Spleen (tissue), 11 donors: ENCODE data around the gene ZNF738. TPM values are rescaled to one million over a fixed set of nuclear protein-coding genes. Genes with fewer than 3 reads are reported as not detected.
A peak's percentile ranks its signal among the peaks of the same experiment; 100 is the strongest.

ENCODE experiments used
- DNase-seq: peaks from one replicate; pipeline ENCODE4 v3.0.0-alpha.2; 2020
- H3K27ac ChIP-seq, 8 donors: fragments of 200-600 bp; sonication (generic) in 7 of 8; 1 replicate in 4 of 8; 2 replicates in 4 of 8; pipeline versions ENCODE4 v1.5.0 to v1.8.0; 2016 to 2021; ENCODE audit warnings: inconsistent platforms in 4 of 8, mild to moderate bottlenecking in 4 of 8, moderate library complexity in 1 of 8
- H3K27me3 ChIP-seq, 7 donors: fragments of 200-600 bp; sonication (generic) in 6 of 7; replicated peaks in 1 of 7; 1 replicate in 4 of 7; 2 replicates in 3 of 7; pipeline versions ENCODE4 v1.5.0 to v1.8.0; 2016 to 2021; ENCODE audit warnings: inconsistent platforms in 3 of 7, mild to moderate bottlenecking in 1 of 7
- H3K36me3 ChIP-seq, 6 donors: fragments of 200-600 bp; sonication (generic) in 5 of 6; 1 replicate in 4 of 6; 2 replicates in 2 of 6; pipeline versions ENCODE4 v1.5.0 to v1.8.0; 2016 to 2021; ENCODE audit warnings: inconsistent platforms in 2 of 6
- H3K4me1 ChIP-seq, 6 donors: fragments of 200-600 bp; sonication (generic) in 5 of 6; 1 replicate in 3 of 6; 2 replicates in 3 of 6; pipeline versions ENCODE4 v1.5.0 to v1.8.0; 2016 to 2021; ENCODE audit warnings: inconsistent platforms in 3 of 6
- H3K4me3 ChIP-seq, 8 donors: fragments of 200-600 bp; sonication (generic) in 7 of 8; 1 replicate in 4 of 8; 2 replicates in 4 of 8; pipeline versions ENCODE4 v1.5.0 to v1.8.0; 2016 to 2021; ENCODE audit warnings: inconsistent platforms in 4 of 8, mild to moderate bottlenecking in 4 of 8, moderate library complexity in 2 of 8
- H3K9me3 ChIP-seq, 8 donors: fragments of 200-600 bp; sonication (generic) in 7 of 8; 1 replicate in 4 of 8; 2 replicates in 4 of 8; pipeline versions ENCODE4 v1.5.0 to v1.8.0; 2016 to 2021; ENCODE audit warnings: inconsistent platforms in 4 of 8
- CTCF ChIP-seq, 11 experiments: fragments of 200-600 bp in 7 of 11; fragments of 450-650 bp in 4 of 11; sonication (generic) in 4 of 11; IDR thresholded peaks in 8 of 11; conservative IDR thresholded peaks in 3 of 11; 1 replicate in 7 of 11; 2 replicates in 4 of 11; pipeline versions ENCODE4 v1.4.0 to v1.8.0; 2016 to 2021; ENCODE audit warnings: antibody characterized with exemption in 11 of 11, inconsistent platforms in 4 of 11, mild to moderate bottlenecking in 1 of 11
- POLR2A ChIP-seq, 3 donors: fragments of 450-650 bp; IDR thresholded peaks; one replicate each; pipeline ENCODE4 v1.5.1; 2017; ENCODE audit warnings: antibody characterized with exemption in 3 of 3, mild to moderate bottlenecking in 1 of 3
- POLR2AphosphoS5 ChIP-seq, 3 donors: sonication (generic); formaldehyde crosslinking; IDR thresholded peaks; one replicate each; pipeline ENCODE4 v1.5.1; 2017; ENCODE audit warnings: antibody characterized with exemption in 3 of 3
- WGBS, 5 donors: extraction: QIAGEN DNeasy Blood & Tissue Kit in 3 of 5; methylation state at CpG; one replicate each; pipeline versions ENCODE4 v1.1.5 to v1.1.7; 2013 to 2018; 5-methylcytosine and 5-hydroxymethylcytosine counted together
- intact Hi-C: fragments of 100-400 bp; cut with DNase I; formaldehyde crosslinking; loops from one replicate; pipeline ENCODE4 v1.15.0; 2023; ENCODE audit warnings: low total_unique reads
- polyA plus RNA-seq, 3 donors: library from polyadenylated mRNA; stranded (reverse); fragments of 200-250 nt; gene quantifications; one replicate each; pipeline ENCODE4 v1.2.1, GENCODE V29; 2013
- total RNA-seq, 7 donors: library from RNA; depleted of rRNA in 3 of 7; stranded (reverse); fragments of >200 nt in 3 of 7; fragmentation: NEBNext Ultra II Directional in 4 of 7; extraction: Animal tissue kit (Norgen Biotek cat#: 25700) in 4 of 7; gene quantifications; one replicate each; pipeline versions ENCODE4 v1.1.0 to v1.2.1, GENCODE V29; 2016 to 2021
- donor health status: healthy with polysubstance abuse.
- donor health status: DM: no; HTN: no; CAD: no; lungs with moderate emphysema.
- donor health status: DM: no; HTN: no; CAD: no.
- donor health status: Bipolar disorder and iron deficiency.
- donor health status: healthy.
- donor health status: DM: no; HTN: no; CAD: no.
- donor health status: DM: yes; HTN: yes; CAD: no.

The ZNF738 gene
- total and polyA plus RNA-seq, 10 donors, result 4.5 to 16.5 (median 8.4) TPM

GRCh38 chr19:21396893-21397572, 38.2 kb downstream of the ZNF738 start, which contains the start of gene ZNF493:
Gene ZNF493 (plus strand): TSS chr19:21397133. CDS start chr19:21397238, 105 bp downstream.
- WGBS, 5 donors, result 0 to 1% (median 0%) methylated on average over 29 to 31 of the region's 31 CpGs
- Histone ChIP-seq H3K9me3 (peaks cover 0 to 54% (median 19%) of the 10 kb centered on the region in 8 donors), H3K36me3 (peaks cover 3 to 36% (median 15%) of the 10 kb centered on the region in 6 donors), H3K27me3 (no peaks in the 10 kb centered on the region), H3K27ac (peak within 1 kb of the TSS; percentile 77 to 91 (median 85)), H3K4me3 (peak within 1 kb of the TSS; percentile 58 to 85 (median 73)), H3K4me1 (peaks cover 5 to 41% (median 32%) of the 10 kb centered on the region in 6 donors)
- DNase-seq, result peak; percentile 94
- intact Hi-C loops, result no loop called here
- TF ChIP-seq POLR2A (IDR thresholded peaks at IDR 0.05) (peak in 2 of 3 donors; percentile 32 to 34), CTCF (IDR thresholded peaks at IDR 0.05 in 8 of 11, conservative IDR thresholded peaks at IDR 0.05 in 3 of 11) (no peak), POLR2AphosphoS5 (IDR thresholded peaks at IDR 0.05) (peak; percentile 70 to 91 (median 91))

- Histone ChIP-seq H3K9me3 (peaks cover 0 to 57% (median 22%) of the 10 kb centered on the region in 8 donors), H3K4me1 (peaks cover 5 to 50% (median 32%) of the 10 kb centered on the region in 6 donors), H3K27me3 (no peaks in the 10 kb centered on the region), H3K27ac (no peak overlapping the region), H3K36me3 (peaks cover 3 to 52% (median 17%) of the 10 kb centered on the region in 6 donors), H3K4me3 (no peak overlapping the region)
- intact Hi-C loops, result no loop called here
- no peak for DNase-seq
- TF ChIP-seq CTCF (IDR thresholded peaks at IDR 0.05 in 8 of 11, conservative IDR thresholded peaks at IDR 0.05 in 3 of 11) (no peak), POLR2A (IDR thresholded peaks at IDR 0.05) (no peak), POLR2AphosphoS5 (IDR thresholded peaks at IDR 0.05) (no peak)
- 95 to 99% (median 97%) methylated on average over 5 of the region's 5 CpGs for WGBS, 5 donors
These were observed 40.1 kb downstream of the ZNF738 start for GRCh38 chr19:21398851-21399250.

GRCh38 chr19:21402303-21402985, 43.6 kb downstream of the ZNF738 start:
- Histone ChIP-seq H3K36me3 (peaks cover 3 to 88% (median 46%) of the 10 kb centered on the region in 6 donors), H3K27me3 (no peaks in the 10 kb centered on the region), H3K27ac (no peak overlapping the region), H3K4me3 (no peak overlapping the region), H3K4me1 (peaks cover 5 to 45% (median 25%) of the 10 kb centered on the region in 6 donors), H3K9me3 (peaks cover 0 to 73% (median 37%) of the 10 kb centered on the region in 8 donors)
- WGBS, 5 donors, result 63 to 78% (median 73%) methylated on average over 1 of the region's 1 CpG
- TF ChIP-seq CTCF (IDR thresholded peaks at IDR 0.05 in 8 of 11, conservative IDR thresholded peaks at IDR 0.05 in 3 of 11) (no peak), POLR2AphosphoS5 (IDR thresholded peaks at IDR 0.05) (no peak), POLR2A (IDR thresholded peaks at IDR 0.05) (no peak)
- DNase-seq, result no peak
- intact Hi-C loops, result no loop called here

- H3K36me3 ChIP-seq, result peaks cover 3 to 100% (median 82%) of the 10 kb centered on the region in 6 donors
- H3K9me3 ChIP-seq, result peaks cover 3 to 100% (median 79%) of the 10 kb centered on the region in 8 donors
- no peak for DNase-seq
- TF ChIP-seq POLR2A (IDR thresholded peaks at IDR 0.05) (no peak), POLR2AphosphoS5 (IDR thresholded peaks at IDR 0.05) (no peak), CTCF (IDR thresholded peaks at IDR 0.05 in 8 of 11, conservative IDR thresholded peaks at IDR 0.05 in 3 of 11) (no peak)
- H3K27ac ChIP-seq, result no peak overlapping the region
- intact Hi-C loops, result no loop called here
- 79 to 96% (median 88%) methylated on average over 1 of the region's 1 CpG for WGBS, 5 donors
- no peaks in the 10 kb centered on the region for H3K27me3 ChIP-seq
- H3K4me1 ChIP-seq, result no peaks in the 10 kb centered on the region
- H3K4me3 ChIP-seq, result no peak overlapping the region
These were observed 51.4 kb downstream of the ZNF738 start for GRCh38 chr19:21410166-21410565.
